Neural progenitor cell (in vitro differentiated cells): ENCODE data around the gene TRAP1. TPM values are rescaled to one million over a fixed set of nuclear protein-coding genes. Genes with fewer than 3 reads are reported as not detected.
A peak's percentile ranks its signal among the peaks of the same experiment; 100 is the strongest.
"Not testable (repeated sequence)": the region's sequence is repeated elsewhere in the genome, so short reads cannot be mapped to it uniquely, and the experiment has no call there.

ENCODE experiments used
- DNase-seq: peaks from one replicate; pipeline ENCODE4 v3.0.0-alpha.2; 2016; ENCODE audit warnings: low spot score
- H2AFZ ChIP-seq: fragments of 200-600 bp; sonication (generic); replicated peaks from 2 replicates; pipeline ENCODE4 v1.6.1; 2016; ENCODE audit warnings: antibody characterized with exemption
- H3F3A ChIP-seq: fragments of 200-600 bp; sonication (generic); 2 replicates; pipeline ENCODE4 v1.6.1; 2016; ENCODE audit warnings: antibody characterized with exemption, low read depth
- H3K27ac ChIP-seq: fragments of 200-600 bp; sonication (generic); 2 replicates; pipeline ENCODE4 v1.5.1; 2016; ENCODE audit warnings: mild to moderate bottlenecking
- H3K27me3 ChIP-seq: fragments of 200-600 bp; sonication (generic); 2 replicates; pipeline ENCODE4 v1.6.1; 2016; ENCODE audit warnings: mild to moderate bottlenecking, moderate library complexity
- H3K36me3 ChIP-seq: fragments of 200-600 bp; sonication (generic); 2 replicates; pipeline ENCODE4 v1.5.1; 2016
- H3K4me1 ChIP-seq: fragments of 200-600 bp; sonication (generic); 2 replicates; pipeline ENCODE4 v1.6.1; 2016; ENCODE audit warnings: mixed run types
- H3K4me2 ChIP-seq: fragments of 200-600 bp; sonication (generic); 2 replicates; pipeline ENCODE4 v1.6.1; 2016
- H3K4me3 ChIP-seq: fragments of 200-600 bp; sonication (generic); 2 replicates; pipeline ENCODE4 v1.5.1; 2016
- H3K79me2 ChIP-seq: fragments of 200-600 bp; sonication (generic); 2 replicates; pipeline ENCODE4 v1.6.1; 2016; ENCODE audit warnings: low read depth
- H3K9ac ChIP-seq: fragments of 200-600 bp; sonication (generic); 2 replicates; pipeline ENCODE4 v1.6.1; 2016
- H3K9me3 ChIP-seq: fragments of 200-600 bp; sonication (generic); 2 replicates; pipeline ENCODE4 v1.5.1; 2016; ENCODE audit warnings: low read depth
- H4K20me1 ChIP-seq: fragments of 200-600 bp; sonication (generic); 2 replicates; pipeline ENCODE4 v1.6.1; 2016; ENCODE audit warnings: low read depth
- H3K27ac Mint-ChIP-seq: 3 replicates; pipeline ENCODE4 v1.8.0; 2021; ENCODE audit warnings: mixed read lengths
- H3K27me3 Mint-ChIP-seq: 2 replicates; pipeline ENCODE4 v1.8.0; 2022; ENCODE audit warnings: low read depth, mild to moderate bottlenecking, inconsistent platforms, moderate library complexity, mixed read lengths; ENCODE audit not compliant: insufficient read depth
- H3K36me3 Mint-ChIP-seq: 3 replicates; pipeline ENCODE4 v1.8.0; 2021; ENCODE audit warnings: mixed read lengths
- H3K4me1 Mint-ChIP-seq: 3 replicates; pipeline ENCODE4 v1.8.0; 2021; ENCODE audit warnings: mixed read lengths
- H3K4me3 Mint-ChIP-seq: 3 replicates; pipeline ENCODE4 v1.8.0; 2021; ENCODE audit warnings: mild to moderate bottlenecking, moderate library complexity, mixed read lengths
- H3K9me3 Mint-ChIP-seq: 3 replicates; pipeline ENCODE4 v1.8.0; 2020; ENCODE audit warnings: mixed read lengths
- CTCF ChIP-seq: fragments of 200-600 bp; sonication (generic); IDR thresholded peaks from 2 replicates; pipeline ENCODE4 v1.5.1; 2017; ENCODE audit warnings: antibody characterized with exemption, mild to moderate bottlenecking
- EZH2 ChIP-seq: fragments of 200-600 bp; sonication (generic); IDR thresholded peaks from 2 replicates; pipeline ENCODE4 v1.6.1; 2017; ENCODE audit warnings: antibody characterized with exemption, mild to moderate bottlenecking, moderate library complexity
- EZH2phosphoT487 ChIP-seq: fragments of 200-600 bp; sonication (generic); IDR thresholded peaks from 2 replicates; pipeline ENCODE4 v1.6.1; 2017; ENCODE audit warnings: antibody characterized with exemption
- total RNA-seq: library from RNA; depleted of rRNA; stranded (reverse); fragments of >200 nt; gene quantifications from 2 replicates; pipeline ENCODE4 v1.2.3, GENCODE V29; 2015; ENCODE audit warnings: low replicate concordance

Gene TRAP1
- total RNA-seq, 1 donor from 2014 or later = 119 TPM

DNA sequence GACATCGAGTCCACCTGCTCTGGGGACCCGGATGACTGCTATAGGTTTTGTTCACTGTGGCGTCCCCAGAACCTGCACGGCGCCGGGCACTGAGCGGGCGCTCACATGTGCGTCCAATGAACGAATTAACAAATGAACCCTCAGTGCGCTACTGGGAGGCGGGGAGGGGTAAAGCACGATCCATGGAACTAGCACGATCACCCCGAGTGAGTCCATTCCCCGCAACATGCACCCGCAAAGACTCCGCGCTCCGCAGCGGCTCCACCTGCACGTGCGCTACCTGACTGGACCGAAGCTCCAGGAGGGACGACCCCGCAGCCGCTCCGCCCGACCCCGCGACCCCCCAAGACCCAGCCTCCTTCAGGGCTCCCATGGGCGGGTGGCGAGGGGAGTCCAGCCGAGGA lies 491 bp downstream of the TRAP1 start:
- peaks cover 53% of the 10 kb centered on the region for H3K79me2 ChIP-seq
- peak; percentile 63 for DNase-seq
- H3K36me3 Mint-ChIP-seq = peaks cover 12% of the 10 kb centered on the region

DNA sequence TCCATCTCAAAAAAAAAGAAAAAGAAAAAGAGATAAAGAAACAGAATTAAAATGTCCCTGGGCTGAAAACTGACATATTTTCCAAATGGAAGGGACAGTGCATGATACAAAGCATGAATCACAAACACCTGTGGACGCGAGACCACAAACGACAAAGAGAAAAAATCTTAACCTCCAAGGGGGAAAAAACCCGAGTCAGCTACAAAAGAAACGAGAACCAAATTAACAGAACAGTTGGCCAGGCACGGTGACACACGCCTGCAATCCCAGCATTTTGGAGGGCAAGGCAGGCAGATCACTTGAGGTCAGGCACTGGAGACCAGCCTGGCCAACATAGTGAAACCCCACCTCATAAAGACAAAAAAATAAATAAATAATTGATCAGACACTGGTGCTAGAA lies 1.9 kb downstream of the TRAP1 start:
- Histone ChIP-seq H3K4me3 (no peak overlapping the region), H2AFZ (no peak overlapping the region), H3K4me1 (peaks cover 7% of the 10 kb centered on the region), H3K4me2 (no peak overlapping the region), H3K27ac (no peak overlapping the region), H3K9ac (no peak overlapping the region), H3K9me3 (no peaks in the 10 kb centered on the region), H3K79me2 (peaks cover 67% of the 10 kb centered on the region), H4K20me1 (peaks cover 44% of the 10 kb centered on the region), H3F3A (peaks cover 7% of the 10 kb centered on the region), H3K36me3 (no peaks in the 10 kb centered on the region), H3K27me3 (no peaks in the 10 kb centered on the region)
- Mint-ChIP-seq H3K27me3 (peaks cover 4% of the 10 kb centered on the region), H3K27ac (no peak overlapping the region), H3K36me3 (peaks cover 16% of the 10 kb centered on the region), H3K4me3 (no peak overlapping the region), H3K9me3 (no peaks in the 10 kb centered on the region), H3K4me1 (peaks cover 23% of the 10 kb centered on the region)
- no peak for DNase-seq
- TF ChIP-seq EZH2 (no peak), EZH2phosphoT487 (no peak), CTCF (no peak)

More for the DNA sequence above, 491 bp downstream of the TRAP1 start:
- no peaks in the 10 kb centered on the region for H3K27me3 ChIP-seq
- H3K4me1 ChIP-seq = peaks cover 7% of the 10 kb centered on the region
- H3K9ac ChIP-seq = peak overlapping the region; percentile 72
- H3K27ac ChIP-seq = no peak overlapping the region
- peaks cover 34% of the 10 kb centered on the region for H4K20me1 ChIP-seq
- no peaks in the 10 kb centered on the region for H3K9me3 ChIP-seq
- H3K4me3 Mint-ChIP-seq = peak overlapping the region; percentile 96
- H3K4me1 Mint-ChIP-seq = peaks cover 23% of the 10 kb centered on the region
- TF ChIP-seq CTCF (no peak), EZH2 (no peak), EZH2phosphoT487 (peak; percentile 27)
- H3K4me2 ChIP-seq = peak overlapping the region; percentile 86
- no peaks in the 10 kb centered on the region for H3K9me3 Mint-ChIP-seq
- H3K4me3 ChIP-seq = peak overlapping the region; percentile 84
- peaks cover 4% of the 10 kb centered on the region for H3K27me3 Mint-ChIP-seq
- no peak overlapping the region for H3K27ac Mint-ChIP-seq
- H3F3A ChIP-seq = peaks cover 7% of the 10 kb centered on the region
- H2AFZ ChIP-seq = peak overlapping the region; percentile 96
- no peaks in the 10 kb centered on the region for H3K36me3 ChIP-seq

- H3K4me3 ChIP-seq, H3K36me3 ChIP-seq, DNase-seq, H3K27me3 ChIP-seq, H3F3A ChIP-seq, H3K4me1 ChIP-seq, H3K27ac ChIP-seq, H3K27ac Mint-ChIP-seq, H2AFZ ChIP-seq, H3K9me3 Mint-ChIP-seq, H3K9me3 ChIP-seq, H3K4me3 Mint-ChIP-seq, H3K4me2 ChIP-seq, H3K9ac ChIP-seq, H3K27me3 Mint-ChIP-seq: not testable (repeated sequence)
- Mint-ChIP-seq H3K4me1 (peaks cover 23% of the 10 kb centered on the region), H3K36me3 (peaks cover 21% of the 10 kb centered on the region)
- peaks cover 44% of the 10 kb centered on the region for H4K20me1 ChIP-seq
- H3K79me2 ChIP-seq = peaks cover 77% of the 10 kb centered on the region
These were observed 2.9 kb downstream of the TRAP1 start for GRCh38 chr16:3714378-3714777.

DNA sequence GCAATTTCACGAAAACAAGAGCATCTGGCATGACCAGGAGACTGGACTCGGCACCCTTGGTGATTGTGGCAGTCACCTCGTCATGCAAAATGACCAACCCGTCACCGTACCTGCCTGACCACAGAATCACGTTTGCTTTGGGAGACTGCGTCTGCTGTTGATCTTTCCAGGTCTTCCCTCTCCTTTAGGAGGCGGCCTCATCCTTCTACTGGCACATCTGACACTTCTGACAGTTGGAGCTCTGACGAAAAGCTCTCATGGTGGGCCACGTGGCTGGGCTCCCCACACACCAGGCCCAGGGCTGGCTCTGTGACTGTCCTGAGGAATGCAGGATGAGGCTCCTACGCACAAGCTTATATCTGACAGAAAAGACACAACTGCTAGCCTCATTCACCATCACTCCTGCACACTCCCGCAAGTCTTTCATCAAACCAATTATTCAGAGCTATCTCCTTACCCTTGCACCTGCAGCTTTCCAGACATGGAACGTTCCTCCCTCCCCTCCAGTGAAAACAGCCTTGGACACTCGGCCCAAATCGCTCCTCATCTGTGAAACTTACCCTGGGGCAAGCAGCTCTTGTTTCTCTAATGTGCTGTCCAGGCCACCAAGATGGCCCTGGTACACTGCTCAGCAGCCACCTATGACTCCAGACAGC lies 3.6 kb downstream of the TRAP1 start:
- Histone ChIP-seq H3K4me2 (no peak overlapping the region), H3K27ac (no peak overlapping the region)

More for the DNA sequence above, 3.6 kb downstream of the TRAP1 start:
- Histone ChIP-seq H3K79me2 (peaks cover 84% of the 10 kb centered on the region), H3K9me3 (no peaks in the 10 kb centered on the region), H3K36me3 (no peaks in the 10 kb centered on the region), H3K27me3 (no peaks in the 10 kb centered on the region), H4K20me1 (peaks cover 44% of the 10 kb centered on the region), H3K9ac (no peak overlapping the region), H3K4me3 (no peak overlapping the region), H3F3A (peaks cover 7% of the 10 kb centered on the region), H3K4me1 (peaks cover 7% of the 10 kb centered on the region), H2AFZ (no peak overlapping the region)
- DNase-seq = no peak
- Mint-ChIP-seq H3K4me1 (peaks cover 23% of the 10 kb centered on the region), H3K27ac (no peak overlapping the region), H3K27me3 (peaks cover 4% of the 10 kb centered on the region), H3K9me3 (no peaks in the 10 kb centered on the region), H3K4me3 (peak overlapping the region; percentile 34), H3K36me3 (peaks cover 22% of the 10 kb centered on the region)
- TF ChIP-seq EZH2phosphoT487 (no peak), EZH2 (no peak), CTCF (no peak)
